ENCODE results near the gene NRXN3.

GRCh38 chr14:79325071-79325470 lies 1154.9 kb downstream of the NRXN3 start:
- no peak for TF ChIP-seq CTCF (IDR thresholded peaks at IDR 0.05)
- no peak for TF ChIP-seq POLR2A (IDR thresholded peaks at IDR 0.05)

Measured in heart left ventricle (tissue), 13 donors.